GM23338 (cell line): ENCODE data around the gene FAM98C. TPM values are rescaled to one million over a fixed set of nuclear protein-coding genes. Genes with fewer than 3 reads are reported as not detected.
A peak's percentile ranks its signal among the peaks of the same experiment; 100 is the strongest.

ENCODE experiments used
- ATAC-seq: fragments of 200-7000 bp; cut with Tn5 transposase; 3 replicates; pipeline ENCODE4 v1.9.1; 2020
- DNase-seq: peaks from one replicate; pipeline ENCODE4 v3.0.0-alpha.2; 2015; ENCODE audit warnings: low spot score
- H2AFZ ChIP-seq: fragments of 200-600 bp; sonication (generic); 2 replicates; pipeline ENCODE4 v1.8.0; 2016; ENCODE audit warnings: antibody characterized with exemption, mild to moderate bottlenecking, moderate library complexity
- H3F3A ChIP-seq: fragments of 200-600 bp; sonication (generic); replicated peaks from 2 replicates; pipeline ENCODE4 v1.8.0; 2017; ENCODE audit warnings: antibody characterized with exemption, mixed run types, low read depth
- H3K27ac ChIP-seq: fragments of 200-600 bp; sonication (generic); 2 replicates; pipeline ENCODE4 v1.6.1; 2016; ENCODE audit warnings: low read depth
- H3K27me3 ChIP-seq: fragments of 200-600 bp; sonication (generic); 2 replicates; pipeline ENCODE4 v1.8.0; 2016; ENCODE audit warnings: mild to moderate bottlenecking, mixed run types, moderate library complexity; ENCODE audit not compliant: insufficient read depth
- H3K36me3 ChIP-seq: fragments of 200-600 bp; sonication (generic); 2 replicates; pipeline ENCODE4 v1.8.0; 2016; ENCODE audit warnings: mild to moderate bottlenecking; ENCODE audit not compliant: insufficient read depth
- H3K4me1 ChIP-seq: fragments of 200-600 bp; sonication (generic); 2 replicates; pipeline ENCODE4 v1.8.0; 2016; ENCODE audit warnings: mild to moderate bottlenecking, moderate library complexity; ENCODE audit not compliant: insufficient read depth
- H3K4me2 ChIP-seq: fragments of 200-600 bp; sonication (generic); 2 replicates; pipeline ENCODE4 v1.7.1; 2017; ENCODE audit warnings: mixed run types
- H3K4me3 ChIP-seq: fragments of 200-600 bp; sonication (generic); 2 replicates; pipeline ENCODE4 v1.6.1; 2016; ENCODE audit warnings: mixed run types
- H3K79me2 ChIP-seq: fragments of 200-600 bp; sonication (generic); replicated peaks from 2 replicates; pipeline ENCODE4 v1.8.0; 2017; ENCODE audit warnings: mild to moderate bottlenecking; ENCODE audit not compliant: insufficient read depth
- H3K9me2 ChIP-seq: fragments of 200-600 bp; sonication (generic); 2 replicates; pipeline ENCODE4 v1.8.0; 2017; ENCODE audit not compliant: insufficient read depth
- H4K20me1 ChIP-seq: fragments of 200-600 bp; sonication (generic); replicated peaks from 2 replicates; pipeline ENCODE4 v1.8.0; 2017; ENCODE audit warnings: mild to moderate bottlenecking; ENCODE audit not compliant: insufficient read depth
- H3K27ac Mint-ChIP-seq: 2 replicates; pipeline ENCODE4 v1.8.0; 2020; ENCODE audit warnings: inconsistent platforms, mild to moderate bottlenecking, moderate library complexity, mixed read lengths
- H3K27me3 Mint-ChIP-seq: 3 replicates; pipeline ENCODE4 v1.8.0; 2022; ENCODE audit warnings: low read depth, mild to moderate bottlenecking, moderate library complexity, mixed read lengths, inconsistent platforms; ENCODE audit not compliant: insufficient read depth, poor library complexity
- H3K36me3 Mint-ChIP-seq: 3 replicates; pipeline ENCODE4 v1.8.0; 2021; ENCODE audit warnings: low read depth, mild to moderate bottlenecking, inconsistent platforms, moderate library complexity, mixed read lengths
- H3K4me1 Mint-ChIP-seq: 3 replicates; pipeline ENCODE4 v1.8.0; 2020; ENCODE audit warnings: mild to moderate bottlenecking, inconsistent platforms, mixed read lengths
- H3K4me3 Mint-ChIP-seq: 3 replicates; pipeline ENCODE4 v1.8.0; 2021; ENCODE audit warnings: moderate library complexity, mild to moderate bottlenecking, inconsistent platforms, mixed read lengths
- H3K9me3 Mint-ChIP-seq: 3 replicates; pipeline ENCODE4 v1.8.0; 2020; ENCODE audit warnings: moderate library complexity, mild to moderate bottlenecking, inconsistent platforms, mixed read lengths
- CTCF ChIP-seq, 2 experiments: fragments of 200-600 bp in 1 of 2; sonication (generic) in 1 of 2; conservative IDR thresholded peaks; 2 replicates each; pipeline versions ENCODE4 v1.5.1 to v1.6.1; 2016 to 2017; ENCODE audit warnings: antibody characterized with exemption in 2 of 2, low read depth in 2 of 2, mild to moderate bottlenecking in 2 of 2, moderate library complexity in 1 of 2
- EZH2 ChIP-seq: fragments of 200-600 bp; sonication (generic); IDR thresholded peaks from one replicate; pipeline ENCODE4 v1.8.0; 2017; ENCODE audit warnings: antibody characterized with exemption, mild to moderate bottlenecking, low read depth; ENCODE audit not compliant: unreplicated experiment
- EZH2phosphoT487 ChIP-seq: fragments of 200-600 bp; sonication (generic); IDR thresholded peaks from one replicate; pipeline ENCODE4 v1.8.1; 2018; ENCODE audit warnings: antibody characterized with exemption; ENCODE audit not compliant: unreplicated experiment
- JUNB ChIP-seq: IDR thresholded peaks from one replicate; pipeline ENCODE4 v1.6.1; 2016; ENCODE audit warnings: antibody characterized with exemption; ENCODE audit not compliant: unreplicated experiment
- NANOG ChIP-seq: IDR thresholded peaks from 2 replicates; pipeline ENCODE4 v1.6.1; 2016; ENCODE audit warnings: antibody characterized with exemption, borderline replicate concordance
- POLR2AphosphoS5 ChIP-seq: IDR thresholded peaks from 2 replicates; pipeline ENCODE4 v1.6.1; 2016; ENCODE audit warnings: antibody characterized with exemption, low read depth
- REST ChIP-seq: IDR thresholded peaks from one replicate; pipeline ENCODE4 v1.6.1; 2018; ENCODE audit warnings: antibody characterized with exemption; ENCODE audit not compliant: unreplicated experiment
- ZNF331 ChIP-seq: fragments of 250-450 bp; sonication (Bioruptor Pico); IDR thresholded peaks from 2 replicates; pipeline ENCODE4 v1.5.0; 2020; ENCODE audit warnings: low read depth, mild to moderate bottlenecking, moderate library complexity
- polyA plus RNA-seq: library from polyadenylated mRNA; unstranded; fragments of >200 nt; fragmentation: Nextera tagmentation; extraction: Ambion mirVana; gene quantifications from 2 replicates; pipeline ENCODE4 v1.2.1, GENCODE V29; 2016
- total RNA-seq: library from RNA; depleted of rRNA; stranded (reverse); fragments of >200 nt; shearing (Covaris generic); gene quantifications from 2 replicates; pipeline ENCODE4 v1.2.3, GENCODE V29; 2014

Gene FAM98C
- total and polyA plus RNA-seq, 2 experiments from 2014 or later, result 4.3 to 7.6 TPM

GRCh38 chr19:38392707-38393308 is 10.1 kb upstream of the FAM98C start (continued):
- TF ChIP-seq CTCF (conservative IDR thresholded peaks at IDR 0.05; ENCODE audit: low read depth in 2 of 2) (no peak), JUNB (no peak), ZNF331 (CRISPR knock-in tag) (no peak), EZH2 (no peak), EZH2phosphoT487 (no peak), REST (no peak), NANOG (no peak), POLR2AphosphoS5 (no peak)

GRCh38 chr19:38394488-38394887 is 8.4 kb upstream of the FAM98C start:
- no peak overlapping the region for H3K27ac Mint-ChIP-seq

More at GRCh38 chr19:38394488-38394887, 8.4 kb upstream of the FAM98C start:
- Histone ChIP-seq H3K4me3 (peak overlapping the region; percentile 58), H4K20me1 (peaks cover 3% of the 10 kb centered on the region; the same call in 1 of the 2 replicates), H3K27me3 (peaks cover 49% of the 10 kb centered on the region), H3K4me1 (peaks cover 14% of the 10 kb centered on the region), H3K79me2 (peaks cover 10% of the 10 kb centered on the region), H3F3A (peaks cover 17% of the 10 kb centered on the region; the same call in 1 of the 2 replicates), H3K4me2 (peak overlapping the region; percentile 93), H3K9me2 (peaks cover 6% of the 10 kb centered on the region; the same call in 1 of the 2 replicates), H3K36me3 (peaks cover 3% of the 10 kb centered on the region; the same call in 1 of the 2 replicates), H3K27ac (no peak overlapping the region), H2AFZ (no peak overlapping the region)
- peaks cover 49% of the 10 kb centered on the region for H3K4me1 Mint-ChIP-seq
- TF ChIP-seq ZNF331 (CRISPR knock-in tag) (no peak), POLR2AphosphoS5 (peak; percentile 67)
- H3K9me3 Mint-ChIP-seq, result peaks cover 4% of the 10 kb centered on the region; the same call in 1 of the 3 replicates
- peaks cover 55% of the 10 kb centered on the region for H3K27me3 Mint-ChIP-seq
- ATAC-seq (peak; percentile 89), DNase-seq (peak; percentile 99)
- peaks cover 45% of the 10 kb centered on the region for H3K36me3 Mint-ChIP-seq
- peak overlapping the region; percentile 63 for H3K4me3 Mint-ChIP-seq
